ACHN (cell line): ENCODE measurements around the gene PLXNC1.

Experiments used
- DNase-seq: peaks from one replicate; pipeline ENCODE4 v3.0.0-alpha.2; 2015
- in situ Hi-C: cut with HindIII; loops from 2 replicates; pipeline ENCODE4 v1.10.0; 2017; ENCODE audit warnings: low sequenced_read_pairs, low pct_ligation_motif_present, low pct_unique_long_range_greater_than_20kb

Gene PLXNC1

DNA sequence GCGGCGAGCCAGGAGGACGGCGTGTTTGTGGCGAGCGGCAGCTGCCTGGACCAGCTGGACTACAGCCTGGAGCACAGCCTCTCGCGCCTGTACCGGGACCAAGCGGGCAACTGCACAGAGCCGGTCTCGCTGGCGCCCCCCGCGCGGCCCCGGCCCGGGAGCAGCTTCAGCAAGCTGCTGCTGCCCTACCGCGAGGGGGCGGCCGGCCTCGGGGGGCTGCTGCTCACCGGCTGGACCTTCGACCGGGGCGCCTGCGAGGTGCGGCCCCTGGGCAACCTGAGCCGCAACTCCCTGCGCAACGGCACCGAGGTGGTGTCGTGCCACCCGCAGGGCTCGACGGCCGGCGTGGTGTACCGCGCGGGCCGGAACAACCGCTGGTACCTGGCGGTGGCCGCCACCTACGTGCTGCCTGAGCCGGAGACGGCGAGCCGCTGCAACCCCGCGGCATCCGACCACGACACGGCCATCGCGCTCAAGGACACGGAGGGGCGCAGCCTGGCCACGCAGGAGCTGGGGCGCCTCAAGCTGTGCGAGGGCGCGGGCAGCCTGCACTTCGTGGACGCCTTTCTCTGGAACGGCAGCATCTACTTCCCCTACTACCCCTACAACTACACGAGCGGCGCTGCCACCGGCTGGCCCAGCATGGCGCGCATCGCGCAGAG is 873 bp downstream of the PLXNC1 start:
- DNase-seq, result peak; percentile 29
- in situ Hi-C loops, result loop anchor here (25.0 kb wide), 1 partner anchor 388 kb away; no protein-coding TSS in a partner anchor

GRCh38 chr12:94149781-94150239 is 1.4 kb downstream of the PLXNC1 start:
- in situ Hi-C loops, result loop anchor here (25.0 kb wide), 1 partner anchor 387 kb away; no protein-coding TSS in a partner anchor
- DNase-seq, result no peak

- DNase-seq, result no peak
- in situ Hi-C loops, result no loop called here
Measured at GRCh38 chr12:94150240-94151121, 2.1 kb downstream of the PLXNC1 start.

GRCh38 chr12:94151582-94151981 is 3.2 kb downstream of the PLXNC1 start:
- no peak for DNase-seq
- in situ Hi-C loops, result no loop called here

- in situ Hi-C loops, result no loop called here
- DNase-seq, result no peak
Measured at GRCh38 chr12:94152292-94153078, 4.1 kb downstream of the PLXNC1 start.

GRCh38 chr12:94157181-94157580 is 8.8 kb downstream of the PLXNC1 start:
- no peak for DNase-seq
- in situ Hi-C loops, result no loop called here

- in situ Hi-C loops, result no loop called here
- DNase-seq, result no peak
Measured at GRCh38 chr12:94157981-94158411, 9.6 kb downstream of the PLXNC1 start.

DNA sequence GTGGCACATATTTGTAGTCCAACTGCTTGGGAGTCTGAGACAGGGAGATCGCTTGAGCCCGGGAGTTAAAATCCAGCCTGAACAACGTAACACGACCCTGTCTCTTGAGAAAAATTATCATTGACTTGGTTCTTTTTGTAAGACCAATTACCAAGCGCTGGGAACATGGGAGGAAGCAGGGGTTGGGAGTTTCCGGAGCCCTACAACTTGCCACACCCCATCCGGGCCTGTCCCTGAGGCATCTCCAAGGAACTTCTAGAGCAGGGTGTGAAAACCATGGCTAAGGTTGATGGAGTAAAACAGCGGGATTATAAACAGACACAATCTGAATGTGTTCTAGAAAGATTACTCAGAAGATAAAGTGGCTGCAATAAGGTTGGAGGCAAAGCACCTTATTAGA is 10.3 kb downstream of the PLXNC1 start:
- in situ Hi-C loops, result no loop called here
- DNase-seq, result no peak

DNA sequence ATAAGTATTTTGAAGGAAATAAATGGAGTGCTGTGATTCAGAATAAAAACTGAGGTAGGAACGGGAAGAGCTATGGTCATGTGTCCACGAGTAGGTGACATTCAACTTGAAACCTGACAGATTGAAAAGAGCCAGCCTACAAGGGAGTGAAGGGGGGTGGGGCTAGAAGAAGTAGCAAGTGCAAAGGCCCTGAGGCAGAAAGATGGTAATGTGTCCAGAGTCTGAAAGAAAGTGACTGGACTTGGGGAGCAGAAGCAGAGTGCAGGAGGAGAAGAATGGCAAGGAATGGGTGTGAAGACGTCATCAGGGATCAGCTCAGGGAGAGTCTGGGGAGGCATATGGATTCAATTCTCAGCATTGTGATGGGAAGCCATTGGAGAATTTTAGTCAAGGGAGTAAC is 13.7 kb downstream of the PLXNC1 start:
- no peak for DNase-seq
- in situ Hi-C loops, result no loop called here

GRCh38 chr12:94163850-94164249 is 15.5 kb downstream of the PLXNC1 start:
- in situ Hi-C loops, result no loop called here
- no peak for DNase-seq

- in situ Hi-C loops, result no loop called here
Measured at GRCh38 chr12:94165138-94165537, 16.8 kb downstream of the PLXNC1 start.

GRCh38 chr12:94165670-94166364 is 17.4 kb downstream of the PLXNC1 start:
- in situ Hi-C loops, result no loop called here
- no peak for DNase-seq

More at GRCh38 chr12:94165138-94165537, 16.8 kb downstream of the PLXNC1 start:
- DNase-seq, result no peak

DNA sequence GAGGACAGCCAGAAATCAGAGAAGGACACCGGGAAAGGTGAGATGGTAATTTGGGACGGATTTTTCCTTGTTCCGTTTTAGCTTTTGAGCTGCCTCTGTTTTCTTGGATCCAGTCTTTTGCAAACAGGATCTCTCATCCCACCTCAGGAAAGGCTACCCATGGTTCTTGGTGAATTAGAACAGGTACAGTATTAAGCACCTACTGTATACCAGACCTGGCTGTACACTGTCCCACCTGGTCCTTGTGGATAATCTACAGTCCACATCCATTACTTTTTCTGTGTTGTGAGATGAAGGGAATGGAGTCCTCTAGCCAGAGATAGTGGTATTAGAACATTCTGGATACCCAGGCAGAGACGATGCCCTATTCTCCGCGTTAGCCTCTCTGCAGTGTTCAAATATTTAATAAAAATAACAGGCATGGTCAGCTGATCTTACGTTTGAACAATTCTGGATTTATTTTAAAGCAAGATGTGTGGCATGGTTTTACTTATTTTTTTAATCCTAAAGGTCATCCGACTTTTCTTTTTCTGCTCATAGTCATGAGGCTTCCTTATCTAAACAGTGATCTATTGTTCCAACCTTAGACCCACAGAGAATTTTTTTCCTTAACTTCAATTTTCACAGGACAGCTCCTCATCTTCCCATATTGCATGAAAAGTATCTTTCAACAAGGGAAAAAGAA is 18.8 kb downstream of the PLXNC1 start:
- no peak for DNase-seq
- in situ Hi-C loops, result no loop called here

DNA sequence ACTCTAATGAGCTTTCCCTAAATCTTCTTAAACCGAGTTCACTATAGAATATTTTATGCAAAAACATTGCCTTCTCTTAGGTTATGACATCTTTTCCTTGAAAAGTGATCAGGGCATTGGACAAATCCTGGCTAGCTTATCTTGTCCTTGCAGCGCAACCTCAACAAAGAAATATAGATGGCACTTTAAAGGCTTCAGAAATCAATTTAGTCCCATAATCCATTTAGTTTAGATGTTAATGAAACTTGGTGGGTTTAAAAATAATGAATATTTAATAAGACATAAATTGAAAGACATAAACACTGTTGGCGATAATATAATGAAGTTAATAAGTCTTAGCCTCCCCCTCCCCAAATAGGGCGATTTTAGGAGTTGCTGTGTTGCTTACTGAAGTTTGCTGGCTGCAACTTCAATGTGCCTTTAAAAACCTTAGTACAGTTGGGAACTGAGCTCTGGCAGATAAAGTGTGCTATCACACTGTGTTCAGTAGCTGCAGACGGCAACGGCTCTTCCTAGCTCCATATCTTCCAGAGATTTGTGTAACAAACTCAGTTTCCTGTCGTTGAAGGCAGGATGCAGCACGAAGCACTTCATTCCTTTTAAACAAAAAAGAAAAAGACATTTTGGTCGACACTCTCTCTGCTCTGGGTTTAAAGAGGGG is 19.5 kb downstream of the PLXNC1 start:
- in situ Hi-C loops, result no loop called here
- DNase-seq, result no peak

DNA sequence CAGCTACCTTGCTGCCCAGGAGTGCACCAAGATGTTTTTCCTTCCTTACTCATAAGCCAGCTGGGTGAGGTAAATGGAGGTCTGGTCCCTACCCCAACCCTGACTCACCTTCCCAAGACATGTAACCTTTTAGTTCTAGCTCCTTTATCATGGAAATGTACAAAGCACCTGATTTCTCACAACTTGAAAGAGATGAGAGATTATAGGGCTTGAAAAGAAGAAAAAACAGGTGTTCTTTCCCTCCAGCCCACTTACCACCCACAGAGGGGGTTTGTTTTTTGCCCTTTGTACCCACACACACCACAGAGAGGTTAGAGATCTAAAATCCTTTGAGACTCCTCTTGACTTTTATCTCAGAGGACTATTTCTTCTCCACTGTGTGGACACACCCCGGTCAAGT is 21.1 kb downstream of the PLXNC1 start:
- DNase-seq, result no peak
- in situ Hi-C loops, result no loop called here

GRCh38 chr12:94169966-94170689 is 21.8 kb downstream of the PLXNC1 start:
- DNase-seq, result no peak
- in situ Hi-C loops, result no loop called here
